NT2/D1 (cell line): ENCODE measurements around the gene GNG7.
"Not testable (repeated sequence)": the region's sequence is repeated elsewhere in the genome, so short reads cannot be mapped to it uniquely, and the experiment has no call there.

Source experiments
- DNase-seq: peaks from one replicate; pipeline ENCODE4 v3.0.0-alpha.2; 2011; ENCODE audit warnings: low read depth, low spot score
- H3K27me3 ChIP-seq: 2 replicates; pipeline ENCODE4 v1.6.0; 2011; ENCODE audit warnings: mild to moderate bottlenecking; ENCODE audit not compliant: insufficient read length, insufficient read depth
- H3K36me3 ChIP-seq: 2 replicates; pipeline ENCODE4 v1.6.1; 2011; ENCODE audit warnings: mild to moderate bottlenecking, low read length, mixed read lengths; ENCODE audit not compliant: insufficient read depth, insufficient read length
- H3K4me1 ChIP-seq: 2 replicates; pipeline ENCODE4 v1.5.1; 2011; ENCODE audit not compliant: insufficient read depth, insufficient read length
- H3K4me3 ChIP-seq: 2 replicates; pipeline ENCODE4 v1.5.1; 2011; ENCODE audit warnings: low read depth; ENCODE audit not compliant: insufficient read length
- H3K9ac ChIP-seq: 2 replicates; pipeline ENCODE4 v1.6.0; 2011; ENCODE audit warnings: low read depth; ENCODE audit not compliant: insufficient read length
- H3K9me3 ChIP-seq: 2 replicates; pipeline ENCODE4 v1.5.1; 2011; ENCODE audit warnings: mild to moderate bottlenecking, low read length; ENCODE audit not compliant: insufficient read depth
- SUZ12 ChIP-seq: IDR thresholded peaks from 2 replicates; pipeline ENCODE4 v1.6.1; 2011; ENCODE audit not compliant: insufficient read length, insufficient read depth; ENCODE audit errors: extremely low read depth
- YY1 ChIP-seq: IDR thresholded peaks from 2 replicates; pipeline ENCODE4 v1.6.1; 2011; ENCODE audit not compliant: insufficient read length, insufficient read depth
- ZNF274 ChIP-seq: IDR thresholded peaks from 2 replicates; pipeline ENCODE4 v1.6.1; 2011; ENCODE audit warnings: mild to moderate bottlenecking, low read depth, low read length

GNG7 gene

DNA sequence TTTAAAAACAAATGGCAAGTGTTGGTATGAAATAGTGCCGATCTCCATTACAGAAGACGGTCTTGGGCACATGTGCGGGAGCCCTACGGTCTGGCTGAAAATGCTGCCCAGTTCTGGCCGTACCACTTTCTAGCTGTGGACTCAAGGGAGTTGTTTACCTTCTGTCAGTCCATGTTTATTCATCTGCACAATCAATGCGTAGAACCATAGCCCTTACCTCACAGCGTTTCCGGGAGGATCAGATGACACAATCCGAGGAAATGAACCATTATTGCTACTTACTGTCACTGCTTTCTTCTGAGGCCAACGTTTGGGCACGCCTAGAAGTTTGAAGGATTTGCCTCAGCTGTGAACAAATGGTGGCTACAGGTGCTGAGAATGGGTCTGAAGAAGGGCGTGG, 195.4 kb downstream of the GNG7 start:
- no peak overlapping the region for H3K9ac ChIP-seq
- no peaks in the 10 kb centered on the region for H3K27me3 ChIP-seq
- no peaks in the 10 kb centered on the region for H3K36me3 ChIP-seq
- H3K9me3 ChIP-seq, result no peaks in the 10 kb centered on the region
- no peak overlapping the region for H3K4me3 ChIP-seq
- TF ChIP-seq SUZ12 (no peak), ZNF274 (no peak), YY1 (no peak)
- H3K4me1 ChIP-seq, result peaks cover 14% of the 10 kb centered on the region
- DNase-seq, result no peak

DNA sequence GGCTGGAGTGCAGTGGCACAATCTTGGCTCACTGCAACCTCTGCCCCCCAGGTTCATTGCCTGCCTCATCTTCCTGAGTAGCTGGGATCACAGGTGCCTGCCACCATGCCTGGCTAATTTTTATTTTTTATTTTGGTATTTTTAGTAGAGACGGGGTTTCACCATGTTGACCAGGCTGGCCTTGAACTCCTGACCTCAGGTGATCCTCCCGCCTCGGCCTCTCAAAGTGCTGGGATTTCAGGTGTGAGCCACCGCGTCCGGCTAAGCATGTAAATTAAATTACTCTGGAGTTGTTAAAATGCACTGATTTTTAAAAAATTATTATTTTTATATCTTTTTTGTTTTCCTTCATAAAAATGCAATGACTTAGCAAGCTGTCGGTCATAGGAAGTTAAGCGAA, 195.8 kb downstream of the GNG7 start:
- DNase-seq, H3K36me3 ChIP-seq, H3K4me3 ChIP-seq, H3K27me3 ChIP-seq, H3K9ac ChIP-seq, H3K9me3 ChIP-seq: not testable (repeated sequence)
- H3K4me1 ChIP-seq, result peaks cover 12% of the 10 kb centered on the region

DNA sequence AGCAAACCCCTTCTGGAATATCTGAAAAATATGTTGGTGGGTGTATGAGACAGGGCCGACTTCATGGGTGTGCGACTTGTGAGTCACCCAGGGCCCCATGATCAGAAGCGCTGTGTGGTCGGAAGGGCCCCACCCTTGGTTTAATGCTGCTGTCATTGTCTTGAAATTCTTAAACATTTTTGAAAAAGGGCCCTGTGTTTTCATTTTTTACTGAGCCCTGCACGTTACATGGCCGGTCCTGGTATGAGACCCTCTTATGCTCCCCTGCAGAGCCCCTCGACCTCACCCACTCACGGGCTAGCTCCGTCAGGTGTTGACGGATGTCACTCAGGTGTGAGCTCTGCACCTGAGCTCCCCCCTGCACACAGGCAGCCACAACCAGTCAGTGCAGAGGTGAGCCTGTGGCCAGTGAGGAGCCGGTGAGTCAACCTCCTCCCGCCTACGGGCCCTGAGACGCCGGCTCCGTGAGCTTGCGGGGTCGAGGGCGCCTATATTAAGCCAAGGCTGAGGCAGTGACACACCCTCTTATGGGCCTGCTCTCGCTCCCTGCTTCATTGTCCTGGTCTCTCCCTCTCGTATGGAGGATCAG, 198.9 kb downstream of the GNG7 start:
- Histone ChIP-seq H3K9me3 (no peaks in the 10 kb centered on the region), H3K4me3 (no peak overlapping the region), H3K4me1 (peaks cover 14% of the 10 kb centered on the region), H3K27me3 (no peaks in the 10 kb centered on the region), H3K36me3 (no peaks in the 10 kb centered on the region), H3K9ac (peak overlapping the region; percentile 17)
- DNase-seq, result no peak
- no peak for TF ChIP-seq SUZ12
- TF ChIP-seq ZNF274, result no peak
- no peak for TF ChIP-seq YY1

DNA sequence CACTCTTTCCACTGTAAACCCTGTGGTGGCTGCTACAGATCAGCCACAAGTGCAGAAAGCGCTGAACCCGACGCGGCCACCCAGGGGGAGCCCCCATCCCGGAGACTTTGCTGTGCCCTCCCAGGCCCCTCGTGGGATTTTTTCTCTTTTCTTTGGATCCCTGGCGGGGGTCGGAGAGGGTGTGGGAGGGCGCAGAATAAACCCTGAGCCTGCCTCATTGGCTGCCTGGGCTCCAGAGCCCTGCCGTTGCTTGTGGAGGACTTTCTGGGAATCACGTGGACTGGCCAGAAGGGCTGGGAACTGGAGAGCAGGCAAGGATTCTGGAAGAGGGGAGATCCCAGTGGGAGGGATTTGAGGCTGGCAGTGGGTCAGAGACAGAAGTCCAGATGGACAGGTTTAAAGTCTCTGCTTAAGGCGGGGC, 201.6 kb downstream of the GNG7 start:
- H3K9ac ChIP-seq, result no peak overlapping the region
- no peak overlapping the region for H3K4me3 ChIP-seq
- no peak for TF ChIP-seq ZNF274
- no peak for TF ChIP-seq SUZ12
- TF ChIP-seq YY1, result no peak
- H3K27me3 ChIP-seq, result no peaks in the 10 kb centered on the region
- H3K9me3 ChIP-seq, result peaks cover 6% of the 10 kb centered on the region; the same call in 1 of the 2 replicates
- DNase-seq, result no peak
- no peaks in the 10 kb centered on the region for H3K36me3 ChIP-seq
- H3K4me1 ChIP-seq, result peaks cover 16% of the 10 kb centered on the region

DNA sequence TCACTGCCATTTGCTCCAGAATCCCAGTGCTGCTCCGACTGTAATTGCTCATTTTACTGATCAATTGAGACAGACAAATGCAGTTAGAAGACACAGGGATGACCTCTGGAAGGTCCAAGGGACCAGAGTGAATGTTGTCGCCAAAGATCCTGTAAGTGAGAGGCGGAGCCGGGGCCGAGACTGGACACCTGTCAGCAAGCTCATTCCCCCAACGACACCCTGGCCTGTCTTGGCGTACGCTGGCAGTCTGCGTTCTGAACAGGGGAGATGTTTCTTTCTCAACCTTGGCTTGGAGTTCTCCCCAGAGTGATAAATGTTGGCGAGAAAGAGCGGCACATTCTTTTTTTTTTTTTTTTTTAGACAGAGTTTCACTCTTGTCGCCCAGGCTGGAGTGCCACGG, 202.3 kb downstream of the GNG7 start:
- Histone ChIP-seq H3K9ac (no peak overlapping the region), H3K27me3 (peaks cover 3% of the 10 kb centered on the region), H3K9me3 (peaks cover 6% of the 10 kb centered on the region; the same call in 1 of the 2 replicates), H3K4me1 (peaks cover 16% of the 10 kb centered on the region), H3K4me3 (no peak overlapping the region), H3K36me3 (no peaks in the 10 kb centered on the region)
- no peak for DNase-seq
- TF ChIP-seq ZNF274, result no peak
- no peak for TF ChIP-seq YY1
- TF ChIP-seq SUZ12, result no peak

DNA sequence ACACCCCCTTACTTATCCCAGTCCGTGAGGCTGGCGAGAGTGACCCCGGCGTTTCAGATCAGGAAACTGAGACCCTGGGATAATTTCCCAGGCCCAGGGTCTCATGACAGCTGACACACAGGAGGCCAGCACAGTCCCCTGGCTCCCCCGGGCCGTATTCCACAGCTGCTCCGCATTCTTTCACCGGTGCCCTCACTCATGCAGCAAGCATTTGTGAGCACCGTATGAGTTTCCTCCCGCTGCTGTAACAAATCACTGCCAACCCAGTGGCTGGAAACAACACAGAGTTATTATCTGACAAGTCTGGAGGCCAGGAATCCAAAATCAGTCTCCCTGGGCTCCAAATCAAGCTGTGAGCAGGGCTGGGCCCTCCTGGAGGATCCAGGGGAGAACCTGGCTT, 205.3 kb downstream of the GNG7 start:
- H3K27me3 ChIP-seq, result peaks cover 9% of the 10 kb centered on the region
- H3K4me1 ChIP-seq, result peaks cover 20% of the 10 kb centered on the region
- no peak overlapping the region for H3K9ac ChIP-seq
- H3K4me3 ChIP-seq, result no peak overlapping the region
- no peaks in the 10 kb centered on the region for H3K36me3 ChIP-seq
- no peak for TF ChIP-seq ZNF274
- TF ChIP-seq YY1, result no peak
- TF ChIP-seq SUZ12, result no peak
- DNase-seq, result no peak
- peaks cover 6% of the 10 kb centered on the region; the same call in 1 of the 2 replicates for H3K9me3 ChIP-seq

DNA sequence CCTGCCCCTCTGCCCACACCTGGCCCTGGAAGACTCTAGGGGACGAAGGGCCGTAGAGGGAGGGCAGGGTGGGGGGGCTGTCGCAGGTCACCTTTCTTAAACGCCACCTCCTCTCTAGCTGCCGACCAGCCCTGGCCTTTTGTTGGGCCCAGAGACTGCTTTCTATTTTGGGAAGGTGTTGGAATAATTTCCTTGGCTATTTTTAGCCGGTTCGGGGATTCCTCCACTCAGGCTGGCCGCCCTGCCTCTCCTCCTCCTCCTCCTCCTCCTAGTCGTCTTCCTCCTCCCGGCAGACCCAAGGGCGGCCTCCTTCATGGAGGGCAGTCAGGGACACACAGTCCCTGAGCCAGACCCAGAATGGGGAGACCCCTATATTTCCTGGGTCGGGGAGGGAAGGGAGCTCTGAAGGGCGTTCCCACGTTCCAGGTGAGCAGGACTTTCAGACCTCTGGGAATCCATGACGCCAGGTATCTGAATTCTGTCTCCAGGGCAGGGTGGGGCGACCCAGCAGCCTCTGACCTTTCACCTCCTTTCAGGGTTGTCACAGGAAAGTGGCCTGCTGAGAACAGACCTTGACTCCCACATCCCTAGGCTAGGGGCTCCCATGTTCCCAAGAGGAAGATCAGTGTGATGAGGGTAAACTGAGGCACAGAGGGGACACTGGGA, 206.7 kb downstream of the GNG7 start:
- TF ChIP-seq ZNF274 (no peak), YY1 (no peak), SUZ12 (no peak)
- no peak overlapping the region for H3K4me3 ChIP-seq
- DNase-seq, result no peak
- no peaks in the 10 kb centered on the region for H3K36me3 ChIP-seq
- peaks cover 20% of the 10 kb centered on the region for H3K4me1 ChIP-seq
- peaks cover 9% of the 10 kb centered on the region for H3K27me3 ChIP-seq
- H3K9me3 ChIP-seq, result peaks cover 6% of the 10 kb centered on the region; the same call in 1 of the 2 replicates
- H3K9ac ChIP-seq, result peak overlapping the region; percentile 11
